Body of pancreas (tissue), 4 donors: ENCODE results near the gene GAGE10. TPM values are rescaled to one million over a fixed set of nuclear protein-coding genes. Genes with fewer than 3 reads are reported as not detected.

Experiments
- ATAC-seq: fragments of 150-250 bp; one replicate; pipeline ENCODE4 v1.9.1; 2016
- DNase-seq, 4 donors: peaks; one replicate each; pipeline ENCODE4 v3.0.0-alpha.2; 2019
- H3K27ac ChIP-seq, 4 donors: fragments of 200-600 bp; sonication (generic); 1 replicate in 3 of 4; 2 replicates in 1 of 4; pipeline versions ENCODE4 v1.5.1 to v1.6.1; 2016 to 2019; ENCODE audit warnings: mild to moderate bottlenecking in 1 of 4, mixed read lengths in 1 of 4, moderate library complexity in 1 of 4
- H3K27me3 ChIP-seq, 2 donors: fragments of 200-600 bp; sonication (generic); one replicate each; pipeline ENCODE4 v1.6.0; 2016; ENCODE audit warnings: mild to moderate bottlenecking in 1 of 2
- H3K36me3 ChIP-seq, 2 donors: fragments of 200-600 bp; sonication (generic); replicated peaks in 1 of 2; 2 replicates each; pipeline ENCODE4 v1.5.1; 2016; ENCODE audit warnings: low read depth in 2 of 2; ENCODE audit not compliant: insufficient read depth in 1 of 2
- H3K4me1 ChIP-seq: fragments of 200-600 bp; sonication (generic); one replicate; pipeline ENCODE4 v1.6.0; 2016
- H3K4me3 ChIP-seq, 2 donors: fragments of 200-600 bp; sonication (generic); 1 replicate in 1 of 2; 2 replicates in 1 of 2; pipeline ENCODE4 v1.5.1; 2016 to 2019
- H3K9me3 ChIP-seq, 3 donors: fragments of 200-600 bp; sonication (generic); 1 replicate in 2 of 3; 2 replicates in 1 of 3; pipeline ENCODE4 v1.5.1; 2016
- CTCF ChIP-seq, 7 experiments: fragments of 450-650 bp in 4 of 7; fragments of 200-600 bp in 3 of 7; sonication (generic) in 3 of 7; IDR thresholded peaks; one replicate each; pipeline ENCODE4 v1.5.1; 2016 to 2019; ENCODE audit warnings: antibody characterized with exemption in 7 of 7
- POLR2A ChIP-seq, 3 donors: fragments of 450-650 bp; IDR thresholded peaks; one replicate each; pipeline ENCODE4 v1.6.1; 2016; ENCODE audit warnings: antibody characterized with exemption in 3 of 3, mild to moderate bottlenecking in 2 of 3
- WGBS, 2 donors: methylation state at CpG; one replicate each; pipeline ENCODE4 v1.1.5; 2017; 5-methylcytosine and 5-hydroxymethylcytosine counted together
- intact Hi-C: fragments of 100-400 bp; cut with DNase I; formaldehyde crosslinking; loops from one replicate; pipeline ENCODE4 v1.15.1; 2023
- total RNA-seq, 2 donors: library from RNA; depleted of rRNA; stranded (reverse); fragments of >200 nt; gene quantifications; one replicate each; pipeline ENCODE4 v1.1.0, GENCODE V29; 2016

GAGE10 gene
- total RNA-seq, 2 donors from 2014 or later = not detected

DNA sequence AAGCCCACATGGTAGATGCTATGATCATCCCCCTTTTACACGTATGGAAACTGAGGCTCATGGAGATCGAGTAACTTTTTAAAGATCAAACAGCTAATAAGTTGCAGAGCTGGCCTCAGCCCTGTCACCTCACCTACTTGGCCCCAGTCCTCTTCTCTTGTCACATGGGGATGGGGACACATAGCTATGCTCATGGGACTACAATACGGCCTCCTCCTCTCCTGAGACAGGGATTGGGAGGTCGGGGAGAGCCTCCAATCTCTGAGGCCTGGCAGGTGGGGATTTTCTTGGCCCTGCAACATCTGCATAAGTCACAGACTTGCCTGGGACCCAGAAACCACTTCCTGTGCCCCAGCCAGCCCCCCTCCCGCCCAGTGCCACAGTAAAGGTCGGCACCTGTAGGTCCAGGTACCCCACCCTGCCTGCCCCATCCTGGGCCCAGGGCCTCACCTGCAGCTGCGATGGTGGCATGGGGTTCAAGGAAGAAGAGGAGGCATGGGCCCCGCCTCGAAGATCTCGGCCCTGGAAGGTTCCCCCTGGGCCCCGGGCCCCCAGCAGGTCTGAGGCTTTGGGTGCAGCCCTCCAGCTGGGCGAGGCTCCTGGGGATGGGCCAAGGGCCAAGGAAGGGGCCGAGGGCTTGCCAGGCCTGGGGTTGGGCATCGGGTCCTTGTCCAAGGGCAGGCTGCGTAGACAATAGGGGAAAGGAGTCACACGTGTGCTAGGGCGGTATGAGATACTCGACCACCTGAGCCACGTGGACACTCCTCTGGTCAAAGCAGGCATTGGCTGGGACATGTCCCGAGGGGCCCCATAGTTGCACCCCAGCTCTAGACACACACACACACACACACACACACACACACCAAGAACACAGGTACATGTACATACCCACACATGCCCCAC, 45.3 kb upstream of the GAGE10 start:
- Histone ChIP-seq H3K27me3 (no peaks in the 10 kb centered on the region), H3K27ac (no peak overlapping the region), H3K4me3 (no peak overlapping the region), H3K36me3 (no peaks in the 10 kb centered on the region), H3K9me3 (no peaks in the 10 kb centered on the region), H3K4me1 (no peaks in the 10 kb centered on the region)
- 60% methylated on average over 7 of the region's 20 CpGs; no CpG with 5 or more reads in 1 of the 2 donors for WGBS, 2 donors
- no peak for DNase-seq
- intact Hi-C loops = no loop called here
- no peak for ATAC-seq
- TF ChIP-seq POLR2A (IDR thresholded peaks at IDR 0.05) (no peak), CTCF (IDR thresholded peaks at IDR 0.05) (no peak)

DNA sequence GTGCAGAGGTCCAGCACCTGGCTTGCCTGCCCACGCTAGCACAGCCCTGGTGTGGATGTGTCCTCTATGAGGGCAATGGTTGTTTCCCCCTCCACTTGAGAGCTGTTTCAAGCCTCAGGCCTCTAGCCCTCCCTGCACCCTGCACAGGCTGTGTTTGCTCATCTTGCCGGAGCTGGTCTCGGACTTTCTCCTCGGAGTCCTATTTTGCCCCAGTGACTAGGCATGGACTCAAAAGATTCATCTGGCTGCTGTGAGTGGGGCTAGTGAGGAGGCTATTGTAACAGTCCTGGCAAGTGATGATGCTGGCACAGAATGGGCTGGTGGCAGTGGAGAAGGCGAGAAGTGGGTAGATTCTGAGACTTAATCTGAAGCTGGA, 44.7 kb upstream of the GAGE10 start:
- intact Hi-C loops = no loop called here
- H3K4me3 ChIP-seq = no peak overlapping the region
- 64 to 100% methylated on average over 1 to 5 of the region's 5 CpGs for WGBS, 2 donors
- H3K27ac ChIP-seq = no peak overlapping the region
- H3K27me3 ChIP-seq = no peaks in the 10 kb centered on the region
- no peak for DNase-seq
- no peaks in the 10 kb centered on the region for H3K36me3 ChIP-seq
- H3K9me3 ChIP-seq = no peaks in the 10 kb centered on the region
- no peak for ATAC-seq
- no peaks in the 10 kb centered on the region for H3K4me1 ChIP-seq
- TF ChIP-seq CTCF (IDR thresholded peaks at IDR 0.05) = no peak

- H3K4me3 ChIP-seq = no peak overlapping the region
- H3K27ac ChIP-seq = no peak overlapping the region
- WGBS, 2 donors = 97 to 100% methylated on average over 2 to 11 of the region's 17 CpGs
- ATAC-seq (no peak), DNase-seq (no peak)
- no peaks in the 10 kb centered on the region for H3K27me3 ChIP-seq
- intact Hi-C loops = no loop called here
- H3K9me3 ChIP-seq = no peaks in the 10 kb centered on the region
- H3K36me3 ChIP-seq = no peaks in the 10 kb centered on the region
- H3K4me1 ChIP-seq = no peaks in the 10 kb centered on the region
- TF ChIP-seq POLR2A (IDR thresholded peaks at IDR 0.05) (no peak), CTCF (IDR thresholded peaks at IDR 0.05) (no peak)
Observed at GRCh38 chrX:49260221-49260985, 43.0 kb upstream of the GAGE10 start.

- ATAC-seq (no peak), DNase-seq (no peak)
- H3K4me1 ChIP-seq = no peaks in the 10 kb centered on the region
- TF ChIP-seq CTCF (IDR thresholded peaks at IDR 0.05) (no peak), POLR2A (IDR thresholded peaks at IDR 0.05) (no peak)
- no peak overlapping the region for H3K27ac ChIP-seq
- no peaks in the 10 kb centered on the region for H3K9me3 ChIP-seq
- no peak overlapping the region for H3K4me3 ChIP-seq
- intact Hi-C loops = no loop called here
- 73 to 89% methylated on average over 1 of the region's 1 CpG for WGBS, 2 donors
- H3K27me3 ChIP-seq = no peaks in the 10 kb centered on the region
- no peaks in the 10 kb centered on the region for H3K36me3 ChIP-seq
Observed at GRCh38 chrX:49262603-49263002, 40.8 kb upstream of the GAGE10 start.
